K562 (cell line): ENCODE data around the gene CD46. TPM values are rescaled to one million over a fixed set of nuclear protein-coding genes. Genes with fewer than 3 reads are reported as not detected.

Experiments
- ATAC-seq: fragments of 200-7000 bp; cut with Tn5 transposase; 3 replicates; pipeline ENCODE4 v1.9.1; 2020; ENCODE audit warnings: moderate library complexity
- BruUV-seq: library from RNA; stranded (reverse); fragments of 400-500 nt; replicated peaks from 2 replicates; lab custom pipeline; 2021; lab: Mats Ljungman, UMichigan
- CTCF ChIA-PET: fragments of 300-600 bp; formaldehyde crosslinking; extraction: SDS; loops from one replicate; lab custom pipeline; 2021; ENCODE audit warnings: low intra/inter-chr PET ratio; lab: Yijun Ruan, JAX
- POLR2A ChIA-PET: fragments of 300-600, 350-650 bp; sonication (Branson Sonifier 250); formaldehyde crosslinking; extraction: SDS; loops from one replicate; lab custom pipeline; 2021; ENCODE audit warnings: antibody characterized with exemption, inconsistent platforms; lab: Yijun Ruan, JAX
- DNase-seq, 4 experiments: peaks; one replicate each; pipeline versions ENCODE4 v3.0.0 to v3.0.0-alpha.2; 2011 to 2018; ENCODE audit warnings: low spot score in 3 of 4, mixed read lengths in 3 of 4; ENCODE audit errors: extremely low read depth in 1 of 4
- FAIRE-seq: peaks from 2 replicates; lab custom pipeline; 2011; peaks lifted over from hg19 to GRCh38; lab: Jason Lieb, UNC
- H2AFZ ChIP-seq: 2 replicates; pipeline ENCODE4 v1.6.0; 2011; ENCODE audit warnings: low read depth, low read length, control low read depth, inconsistent platforms
- H3K27ac ChIP-seq: fragments of 200-600 bp; 3 replicates; pipeline ENCODE4 v1.8.0; 2011; ENCODE audit warnings: low read depth, mild to moderate bottlenecking, control low read depth, inconsistent platforms, low read length, moderate library complexity, mixed read lengths; ENCODE audit errors: extremely low read depth
- H3K27me3 ChIP-seq, 2 experiments: fragments of 300-600 bp in 1 of 2; 2 replicates in 1 of 2; 3 replicates in 1 of 2; pipeline versions ENCODE4 v1.6.0 to v1.8.0; 2011; ENCODE audit warnings: inconsistent platforms in 2 of 2, low read length in 2 of 2, mild to moderate bottlenecking in 1 of 2, mixed read lengths in 1 of 2, moderate library complexity in 1 of 2; ENCODE audit not compliant: control insufficient read depth in 2 of 2, insufficient read depth in 2 of 2
- H3K36me3 ChIP-seq: fragments of 300-600 bp; 3 replicates; pipeline ENCODE4 v1.8.0; 2011; ENCODE audit warnings: mild to moderate bottlenecking, low read length, inconsistent platforms; ENCODE audit not compliant: control insufficient read depth, insufficient read depth
- H3K4me1 ChIP-seq, 2 experiments: fragments of 200-600 bp in 1 of 2; replicated peaks in 1 of 2; 2 replicates in 1 of 2; 3 replicates in 1 of 2; pipeline versions ENCODE4 v1.5.1 to v1.8.0; 2011; ENCODE audit warnings: inconsistent platforms in 2 of 2, low read length in 2 of 2, mild to moderate bottlenecking in 1 of 2, mixed read lengths in 1 of 2, moderate library complexity in 1 of 2; ENCODE audit not compliant: control insufficient read depth in 2 of 2, insufficient read depth in 2 of 2
- H3K4me2 ChIP-seq: 2 replicates; pipeline ENCODE4 v1.6.1; 2011; ENCODE audit warnings: low read length, control low read depth, inconsistent platforms, mixed read lengths; ENCODE audit not compliant: insufficient read depth
- H3K4me3 ChIP-seq: fragments of 200-600 bp; sonication (generic), shearing (Covaris generic); 2 replicates; pipeline ENCODE4 v1.5.1; 2016; ENCODE audit warnings: control low read depth, inconsistent platforms
- H3K79me2 ChIP-seq: fragments of 200-600 bp; 3 replicates; pipeline ENCODE4 v1.8.0; 2011; ENCODE audit warnings: low read length, inconsistent platforms; ENCODE audit not compliant: control insufficient read depth, insufficient read depth
- H3K9ac ChIP-seq, 2 experiments: 2 replicates each; pipeline versions ENCODE4 v1.6.0 to v1.6.1; 2011; ENCODE audit warnings: low read depth in 2 of 2, low read length in 2 of 2, control low read depth in 1 of 2, inconsistent platforms in 1 of 2, mild to moderate bottlenecking in 1 of 2, mixed read lengths in 1 of 2; ENCODE audit not compliant: insufficient read depth in 1 of 2
- H3K9me1 ChIP-seq: one replicate; pipeline ENCODE4 v1.6.0; 2011; ENCODE audit warnings: inconsistent platforms, mild to moderate bottlenecking, low read length, moderate library complexity; ENCODE audit not compliant: control insufficient read depth, insufficient read depth
- H3K9me3 ChIP-seq: replicated peaks from 2 replicates; pipeline ENCODE4 v1.5.1; 2011; ENCODE audit warnings: low read depth, low read length, inconsistent platforms; ENCODE audit not compliant: control insufficient read depth, insufficient read depth
- H4K20me1 ChIP-seq: replicated peaks from 2 replicates; pipeline ENCODE4 v1.6.1; 2011; ENCODE audit warnings: low read length, inconsistent platforms, mixed read lengths; ENCODE audit not compliant: control insufficient read depth, insufficient read depth
- CTBP1 ChIP-seq: fragments of 450-650 bp; IDR thresholded peaks from 2 replicates; pipeline ENCODE4 v1.6.1; 2016; ENCODE audit warnings: borderline replicate concordance
- FOXP1 ChIP-seq: sonication (generic); formaldehyde crosslinking; IDR thresholded peaks from 2 replicates; pipeline ENCODE4 v1.8.0; 2022; ENCODE audit warnings: mild to moderate bottlenecking, missing genetic modification reagents
- HDAC2 ChIP-seq: fragments of 450-650 bp; IDR thresholded peaks from 2 replicates; pipeline ENCODE4 v1.6.1; 2016; ENCODE audit warnings: mild to moderate bottlenecking
- HIVEP1 ChIP-seq: fragments of 250-450 bp; sonication (Bioruptor Pico); IDR thresholded peaks from 2 replicates; pipeline ENCODE4 v1.4.0; 2020; ENCODE audit warnings: mild to moderate bottlenecking
- ILF3 ChIP-seq: fragments of 450-650 bp; IDR thresholded peaks from 2 replicates; pipeline ENCODE4 v1.6.1; 2018; ENCODE audit warnings: antibody characterized with exemption, mild to moderate bottlenecking, moderate library complexity, borderline replicate concordance
- NR2C2 ChIP-seq, 2 experiments: fragments of 200-800 bp in 1 of 2; sonication (Bioruptor generic) in 1 of 2; sonication (generic) in 1 of 2; formaldehyde crosslinking in 1 of 2; IDR thresholded peaks; 2 replicates each; pipeline versions ENCODE4 v1.6.1 to v1.8.0; 2016 to 2022; ENCODE audit warnings: mild to moderate bottlenecking in 1 of 2, missing compliant biosample characterization in 1 of 2, missing genetic modification characterization in 1 of 2, missing genetic modification reagents in 1 of 2
- SAFB ChIP-seq: fragments of 200-400 bp; formaldehyde crosslinking; IDR thresholded peaks from 2 replicates; pipeline ENCODE4 v1.6.1; 2017; ENCODE audit warnings: low read depth, low read length, borderline replicate concordance
- TCF7L2 ChIP-seq: fragments of 150-350 bp; IDR thresholded peaks from 2 replicates; pipeline ENCODE4 v1.6.1; 2016; ENCODE audit warnings: low read depth, mild to moderate bottlenecking, low read length, moderate library complexity
- ZKSCAN3 ChIP-seq: fragments of 250-450 bp; sonication (Bioruptor Pico); IDR thresholded peaks from 2 replicates; pipeline ENCODE4 v1.4.0; 2020
- ZNF764 ChIP-seq: fragments of 250-450 bp; sonication (Bioruptor Pico); IDR thresholded peaks from 2 replicates; pipeline ENCODE4 v1.4.0; 2020; ENCODE audit warnings: low read depth, mild to moderate bottlenecking, moderate library complexity
- WGBS: fragments of 100-300 bp; shearing (Covaris generic); methylation state at CpG from one replicate; pipeline ENCODE4 v1.1.6; 2016; ENCODE audit warnings: low coverage, mixed read lengths; ENCODE audit not compliant: insufficient coverage; ENCODE audit errors: missing lambda C conversion rate; 5-methylcytosine and 5-hydroxymethylcytosine counted together
- in situ Hi-C: fragments of 300-500 bp; cut with MboI; formaldehyde crosslinking; loops from 4 replicates; pipeline ENCODE4 v1.15.0; 2018; ENCODE audit warnings: inconsistent platforms, mixed read lengths
- intact Hi-C: fragments of 100-400 bp; cut with micrococcal nuclease; formaldehyde crosslinking; loops from 2 replicates; pipeline ENCODE4 v1.14.2; 2022
- polyA plus RNA-seq, 8 experiments: library from polyadenylated mRNA; depleted of rRNA in 4 of 8; stranded (reverse) in 5 of 8; unstranded in 3 of 8; fragments of >200 nt; fragmentation: Nextera tagmentation in 2 of 8; fragmentation: Illumina TruSeq in 1 of 8; extraction: Ambion mirVana in 2 of 8; extraction: Trizol in 1 of 8; gene quantifications; 2 replicates each; pipeline versions ENCODE4 v1.2.1 to v1.2.3, GENCODE V29; 2011 to 2014; ENCODE audit warnings: inconsistent platforms in 1 of 8, missing spikeins in 1 of 8
- total RNA-seq, 7 experiments: library from RNA; depleted of rRNA in 6 of 7; stranded (reverse); fragments of >200 nt in 6 of 7; fragmentation: Illumina TruSeq in 2 of 7; extraction: Trizol in 2 of 7; gene quantifications; 2 replicates each; pipeline versions ENCODE4 v1.2.1 to v1.2.3, GENCODE V29; 2011 to 2021; ENCODE audit warnings: low replicate concordance in 1 of 7
- TF ChIP-seq, protein P1 (sequence below): sonication (generic); formaldehyde crosslinking; IDR thresholded peaks from 2 replicates; pipeline ENCODE4 v1.8.0; 2023; ENCODE audit warnings: mild to moderate bottlenecking, missing genetic modification reagents
- TF ChIP-seq, protein P2 (sequence below): sonication (generic); formaldehyde crosslinking; IDR thresholded peaks from 2 replicates; pipeline ENCODE4 v1.5.0; 2020; ENCODE audit warnings: missing genetic modification reagents
- TF ChIP-seq, protein P3 (sequence below), 2 experiments: fragments of 200-800 bp in 1 of 2; sonication (Bioruptor generic) in 1 of 2; sonication (generic) in 1 of 2; formaldehyde crosslinking in 1 of 2; IDR thresholded peaks in 1 of 2; conservative IDR thresholded peaks in 1 of 2; 2 replicates each; pipeline versions ENCODE4 v1.5.0 to v1.6.1; 2016 to 2020; ENCODE audit warnings: missing compliant biosample characterization in 1 of 2, missing genetic modification characterization in 1 of 2, missing genetic modification reagents in 1 of 2
- TF ChIP-seq, protein P4 (sequence below): fragments of 250-450 bp; sonication (Bioruptor Pico); IDR thresholded peaks from 2 replicates; pipeline ENCODE4 v1.8.0; 2022; ENCODE audit warnings: moderate library complexity, mild to moderate bottlenecking, inconsistent platforms
- TF ChIP-seq, protein P5 (sequence below): fragments of 250-450 bp; sonication (Bioruptor Pico); IDR thresholded peaks from 2 replicates; pipeline ENCODE4 v1.4.0; 2020; ENCODE audit warnings: mild to moderate bottlenecking

Gene CD46
- total and polyA plus RNA-seq, 9 of the 15 experiments (the other 6 are each of a cell fraction or from before 2014, with no cell fraction given), result 87.9 to 374 (median 156) TPM

DNA sequence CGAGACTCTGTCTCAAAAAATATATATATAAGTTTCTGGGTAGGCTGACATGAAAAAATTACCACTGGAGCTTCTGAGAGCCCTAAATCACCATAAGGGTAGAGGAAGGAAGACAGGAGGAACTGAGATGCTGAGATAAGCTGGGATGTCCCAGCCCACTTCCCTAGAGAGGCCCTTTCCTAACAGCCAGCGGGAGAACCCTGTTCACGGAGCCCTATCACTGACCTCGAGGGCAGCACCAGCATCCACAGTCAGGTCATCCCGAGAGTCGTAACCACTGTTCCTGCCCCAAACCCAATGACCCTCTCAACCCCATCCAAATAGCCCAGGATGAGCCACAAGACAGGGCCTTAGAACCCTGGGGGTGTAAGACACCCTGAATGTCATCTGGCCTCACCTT, 81.5 kb downstream of the CD46 start:
- CTCF ChIA-PET, result no interaction called here
- Histone ChIP-seq H3K9me1 (no peaks in the 10 kb centered on the region), H3K9ac (peak overlapping the region in 1 of 2 experiments; percentile 33; a peak in 1 of 4 replicates), H2AFZ (no peak overlapping the region), H3K27ac (no peak overlapping the region), H3K4me3 (no peak overlapping the region), H3K79me2 (peaks cover 5% of the 10 kb centered on the region; the same call in 1 of the 3 replicates), H4K20me1 (no peaks in the 10 kb centered on the region), H3K4me2 (no peak overlapping the region), H3K36me3 (no peaks in the 10 kb centered on the region), H3K4me1 (peaks cover 21 to 47% of the 10 kb centered on the region in 2 experiments), H3K27me3 (no peaks in the 10 kb centered on the region), H3K9me3 (no peaks in the 10 kb centered on the region)
- ATAC-seq (peak; percentile 32), DNase-seq (peak; percentile 41 to 47 (median 46)), FAIRE-seq (no peak)
- in situ Hi-C loops (no loop called here), intact Hi-C loops (no loop called here)
- 22% methylated on average over 6 of the region's 6 CpGs for WGBS
- BruUV-seq, result no TSS peak
- POLR2A ChIA-PET, result interaction anchor here (1.0 to 2.5 kb wide), 6 partner anchors 10 to 32 kb away, joined by 4 to 12 read pairs (median 6); no protein-coding TSS in a partner anchor
- no peak for TF ChIP-seq TCF7L2
- TF ChIP-seq SAFB, result no peak
- peak; percentile 76; the same call in 1 of the 2 replicates for TF ChIP-seq CTBP1
- TF ChIP-seq ILF3, result no peak
- TF ChIP-seq, protein P1, sequence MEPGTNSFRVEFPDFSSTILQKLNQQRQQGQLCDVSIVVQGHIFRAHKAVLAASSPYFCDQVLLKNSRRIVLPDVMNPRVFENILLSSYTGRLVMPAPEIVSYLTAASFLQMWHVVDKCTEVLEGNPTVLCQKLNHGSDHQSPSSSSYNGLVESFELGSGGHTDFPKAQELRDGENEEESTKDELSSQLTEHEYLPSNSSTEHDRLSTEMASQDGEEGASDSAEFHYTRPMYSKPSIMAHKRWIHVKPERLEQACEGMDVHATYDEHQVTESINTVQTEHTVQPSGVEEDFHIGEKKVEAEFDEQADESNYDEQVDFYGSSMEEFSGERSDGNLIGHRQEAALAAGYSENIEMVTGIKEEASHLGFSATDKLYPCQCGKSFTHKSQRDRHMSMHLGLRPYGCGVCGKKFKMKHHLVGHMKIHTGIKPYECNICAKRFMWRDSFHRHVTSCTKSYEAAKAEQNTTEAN, result no peak
- TF ChIP-seq, protein P2, sequence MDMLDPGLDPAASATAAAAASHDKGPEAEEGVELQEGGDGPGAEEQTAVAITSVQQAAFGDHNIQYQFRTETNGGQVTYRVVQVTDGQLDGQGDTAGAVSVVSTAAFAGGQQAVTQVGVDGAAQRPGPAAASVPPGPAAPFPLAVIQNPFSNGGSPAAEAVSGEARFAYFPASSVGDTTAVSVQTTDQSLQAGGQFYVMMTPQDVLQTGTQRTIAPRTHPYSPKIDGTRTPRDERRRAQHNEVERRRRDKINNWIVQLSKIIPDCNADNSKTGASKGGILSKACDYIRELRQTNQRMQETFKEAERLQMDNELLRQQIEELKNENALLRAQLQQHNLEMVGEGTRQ (CRISPR knock-in tag), result no peak
- TF ChIP-seq ZNF764 (CRISPR knock-in tag), result no peak
- TF ChIP-seq, protein P3, sequence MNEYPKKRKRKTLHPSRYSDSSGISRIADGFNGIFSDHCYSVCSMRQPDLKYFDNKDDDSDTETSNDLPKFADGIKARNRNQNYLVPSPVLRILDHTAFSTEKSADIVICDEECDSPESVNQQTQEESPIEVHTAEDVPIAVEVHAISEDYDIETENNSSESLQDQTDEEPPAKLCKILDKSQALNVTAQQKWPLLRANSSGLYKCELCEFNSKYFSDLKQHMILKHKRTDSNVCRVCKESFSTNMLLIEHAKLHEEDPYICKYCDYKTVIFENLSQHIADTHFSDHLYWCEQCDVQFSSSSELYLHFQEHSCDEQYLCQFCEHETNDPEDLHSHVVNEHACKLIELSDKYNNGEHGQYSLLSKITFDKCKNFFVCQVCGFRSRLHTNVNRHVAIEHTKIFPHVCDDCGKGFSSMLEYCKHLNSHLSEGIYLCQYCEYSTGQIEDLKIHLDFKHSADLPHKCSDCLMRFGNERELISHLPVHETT (CRISPR knock-in tag; conservative IDR thresholded peaks at IDR 0.05 in 1 of 2, IDR thresholded peaks at IDR 0.05 in 1 of 2), result 0 out of 4 replicates have a peak, but pooled peaks of 1 of the 2 experiments have one; percentile 31
- TF ChIP-seq NR2C2 (CRISPR knock-in tag; IDR thresholded peaks at IDR 0.05), result no peak
- TF ChIP-seq NR2C2 (tag; IDR thresholded peaks at IDR 0.05), result peak; percentile 32; the same call in 1 of the 2 replicates
- TF ChIP-seq, protein P4, sequence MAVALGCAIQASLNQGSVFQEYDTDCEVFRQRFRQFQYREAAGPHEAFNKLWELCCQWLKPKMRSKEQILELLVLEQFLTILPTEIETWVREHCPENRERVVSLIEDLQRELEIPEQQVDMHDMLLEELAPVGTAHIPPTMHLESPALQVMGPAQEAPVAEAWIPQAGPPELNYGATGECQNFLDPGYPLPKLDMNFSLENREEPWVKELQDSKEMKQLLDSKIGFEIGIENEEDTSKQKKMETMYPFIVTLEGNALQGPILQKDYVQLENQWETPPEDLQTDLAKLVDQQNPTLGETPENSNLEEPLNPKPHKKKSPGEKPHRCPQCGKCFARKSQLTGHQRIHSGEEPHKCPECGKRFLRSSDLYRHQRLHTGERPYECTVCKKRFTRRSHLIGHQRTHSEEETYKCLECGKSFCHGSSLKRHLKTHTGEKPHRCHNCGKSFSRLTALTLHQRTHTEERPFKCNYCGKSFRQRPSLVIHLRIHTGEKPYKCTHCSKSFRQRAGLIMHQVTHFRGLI (CRISPR knock-in tag), result no peak
- TF ChIP-seq, protein P5, sequence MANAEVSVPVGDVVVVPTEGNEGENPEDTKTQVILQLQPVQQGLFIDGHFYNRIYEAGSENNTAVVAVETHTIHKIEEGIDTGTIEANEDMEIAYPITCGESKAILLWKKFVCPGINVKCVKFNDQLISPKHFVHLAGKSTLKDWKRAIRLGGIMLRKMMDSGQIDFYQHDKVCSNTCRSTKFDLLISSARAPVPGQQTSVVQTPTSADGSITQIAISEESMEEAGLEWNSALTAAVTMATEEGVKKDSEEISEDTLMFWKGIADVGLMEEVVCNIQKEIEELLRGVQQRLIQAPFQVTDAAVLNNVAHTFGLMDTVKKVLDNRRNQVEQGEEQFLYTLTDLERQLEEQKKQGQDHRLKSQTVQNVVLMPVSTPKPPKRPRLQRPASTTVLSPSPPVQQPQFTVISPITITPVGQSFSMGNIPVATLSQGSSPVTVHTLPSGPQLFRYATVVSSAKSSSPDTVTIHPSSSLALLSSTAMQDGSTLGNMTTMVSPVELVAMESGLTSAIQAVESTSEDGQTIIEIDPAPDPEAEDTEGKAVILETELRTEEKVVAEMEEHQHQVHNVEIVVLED (CRISPR knock-in tag), result no peak
- no peak for TF ChIP-seq HDAC2
- no peak for TF ChIP-seq FOXP1 (CRISPR knock-in tag)
- 0 out of 2 replicates have a peak, but pooled peaks have one; percentile 22 for TF ChIP-seq HIVEP1 (CRISPR knock-in tag)
- no peak for TF ChIP-seq ZKSCAN3 (CRISPR knock-in tag)
